SK-N-MC (cell line): Measurements from ENCODE around the gene MAML3.

ENCODE experiments used
- EZH2 ChIP-seq: fragments of 200-600 bp; sonication (generic); IDR thresholded peaks from one replicate; pipeline ENCODE4 v1.6.1; 2017; ENCODE audit warnings: antibody characterized with exemption
- FOXP2 ChIP-seq: optimal IDR thresholded peaks from 2 replicates; pipeline ENCODE3; 2011; ENCODE audit warnings: mild to moderate bottlenecking, moderate library complexity; ENCODE audit not compliant: insufficient read depth; ENCODE audit errors: extremely low read length, control extremely low read depth
- POLR2AphosphoS5 ChIP-seq: IDR thresholded peaks from 2 replicates; pipeline ENCODE4 v1.6.1; 2012; ENCODE audit warnings: mild to moderate bottlenecking, low read depth, low read length, borderline replicate concordance

DNA sequence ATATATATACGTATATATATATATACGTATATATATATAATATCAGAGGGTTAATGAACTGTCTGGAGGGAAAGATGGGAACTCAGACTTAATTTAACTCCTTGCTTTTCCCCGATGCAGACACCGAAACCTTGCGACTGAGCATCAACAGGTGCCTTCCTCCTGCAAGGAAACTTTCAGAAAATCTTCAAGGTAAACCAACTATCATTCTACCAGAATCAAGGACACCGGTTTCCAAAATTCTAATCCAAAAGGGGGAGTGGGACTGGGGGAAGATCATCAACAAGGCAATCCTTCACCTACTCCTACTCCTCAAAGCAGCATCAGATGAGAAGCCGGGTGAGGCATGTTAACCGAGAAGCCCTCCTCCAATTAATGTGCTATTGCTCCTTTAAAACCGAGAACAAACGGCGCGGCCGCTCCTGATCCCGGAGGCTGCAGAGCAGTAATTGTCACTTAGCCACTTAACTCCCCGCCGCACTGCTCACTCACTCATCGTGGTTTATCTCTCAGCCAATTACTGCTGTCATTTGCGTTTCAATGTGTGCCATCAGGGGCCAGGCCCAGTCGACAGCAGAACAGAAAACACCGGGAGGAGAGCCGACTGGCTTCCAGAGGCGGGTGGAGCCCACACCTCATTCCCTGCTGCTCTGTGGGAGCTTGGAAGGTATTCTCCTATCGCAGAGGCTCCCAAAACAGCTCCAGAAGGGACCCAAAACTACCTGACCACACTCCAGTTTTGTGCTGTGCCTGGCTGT lies 61.7 kb downstream of the MAML3 start:
- no peak for TF ChIP-seq POLR2AphosphoS5
- no peak for TF ChIP-seq EZH2
- TF ChIP-seq FOXP2, result no peak
